Measurements from ENCODE around the gene SREK1. TPM values are rescaled to one million over a fixed set of nuclear protein-coding genes. Genes with fewer than 3 reads are reported as not detected.

The SREK1 gene
- polyA plus RNA-seq, 2 of the 4 experiments (the other 2 are of a cell fraction), result 47.6 to 87.1 TPM

DNA sequence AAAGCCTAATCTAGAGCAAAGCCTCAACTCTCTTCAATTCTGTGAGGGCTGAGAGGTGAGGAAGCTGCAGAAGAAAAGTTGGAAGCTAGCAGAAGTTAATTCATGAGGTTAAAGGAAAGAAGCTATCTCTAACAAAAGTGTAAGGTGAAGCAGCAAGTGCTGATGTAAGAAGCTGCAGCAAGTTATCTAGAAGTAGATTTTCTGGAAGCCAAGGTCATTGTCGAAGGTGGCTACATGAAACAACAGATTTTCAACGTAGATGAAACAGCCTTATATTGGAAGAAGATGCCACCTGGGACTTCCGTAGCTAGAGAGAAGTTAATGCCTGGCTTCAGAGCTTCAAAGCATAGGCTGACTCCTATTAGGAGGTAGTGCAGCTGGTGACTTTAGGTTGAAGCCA is 42.0 kb downstream of the SREK1 start (continued):
- TF ChIP-seq, protein P1, sequence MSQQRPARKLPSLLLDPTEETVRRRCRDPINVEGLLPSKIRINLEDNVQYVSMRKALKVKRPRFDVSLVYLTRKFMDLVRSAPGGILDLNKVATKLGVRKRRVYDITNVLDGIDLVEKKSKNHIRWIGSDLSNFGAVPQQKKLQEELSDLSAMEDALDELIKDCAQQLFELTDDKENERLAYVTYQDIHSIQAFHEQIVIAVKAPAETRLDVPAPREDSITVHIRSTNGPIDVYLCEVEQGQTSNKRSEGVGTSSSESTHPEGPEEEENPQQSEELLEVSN (IDR thresholded peaks at IDR 0.05; ENCODE audit: borderline replicate concordance, low read depth), result no peak
- TF ChIP-seq ZFP36 (IDR thresholded peaks at IDR 0.05; ENCODE audit: borderline replicate concordance, partially characterized antibody), result no peak
- TF ChIP-seq, protein P2, sequence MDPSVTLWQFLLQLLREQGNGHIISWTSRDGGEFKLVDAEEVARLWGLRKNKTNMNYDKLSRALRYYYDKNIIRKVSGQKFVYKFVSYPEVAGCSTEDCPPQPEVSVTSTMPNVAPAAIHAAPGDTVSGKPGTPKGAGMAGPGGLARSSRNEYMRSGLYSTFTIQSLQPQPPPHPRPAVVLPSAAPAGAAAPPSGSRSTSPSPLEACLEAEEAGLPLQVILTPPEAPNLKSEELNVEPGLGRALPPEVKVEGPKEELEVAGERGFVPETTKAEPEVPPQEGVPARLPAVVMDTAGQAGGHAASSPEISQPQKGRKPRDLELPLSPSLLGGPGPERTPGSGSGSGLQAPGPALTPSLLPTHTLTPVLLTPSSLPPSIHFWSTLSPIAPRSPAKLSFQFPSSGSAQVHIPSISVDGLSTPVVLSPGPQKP (IDR thresholded peaks at IDR 0.05; ENCODE audit: low read depth, low read length), result no peak
- TF ChIP-seq JUNB (IDR thresholded peaks at IDR 0.05), result no peak

DNA sequence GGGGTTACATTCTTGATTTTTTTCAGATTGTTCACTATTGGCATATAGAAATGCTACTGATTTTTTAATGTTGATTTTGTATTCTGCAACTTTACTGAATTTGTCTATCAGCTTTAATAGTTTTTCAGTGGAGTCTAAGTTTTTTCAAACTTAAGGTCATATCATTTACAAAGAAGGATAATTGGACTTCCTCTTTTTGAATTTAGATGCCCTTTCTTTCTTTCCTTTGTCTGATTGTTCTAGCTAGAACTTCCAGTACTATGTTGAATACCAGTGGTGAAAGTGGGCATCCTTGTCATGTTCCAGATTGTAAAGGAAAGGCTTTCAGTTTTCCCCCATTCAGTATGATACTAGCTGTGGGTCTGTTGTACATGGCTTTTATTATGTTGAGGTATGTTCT is 49.3 kb downstream of the SREK1 start:
- Histone ChIP-seq H3K4me3 (no peak overlapping the region), H3K27ac (no peak overlapping the region), H3K4me1 (0 out of 3 replicates have a peak, but pooled peaks cover 4% of the 10 kb centered on the region), H3K9me3 (no peaks in the 10 kb centered on the region), H3K4me2 (no peak overlapping the region)
- FAIRE-seq, result no peak
- ATAC-seq, result no peak
- CTCF ChIA-PET, result interaction anchor here (1.2 kb wide), 1 partner anchor 9 kb away, joined by 3 read pairs; no protein-coding TSS in a partner anchor
- TF ChIP-seq, protein P3, sequence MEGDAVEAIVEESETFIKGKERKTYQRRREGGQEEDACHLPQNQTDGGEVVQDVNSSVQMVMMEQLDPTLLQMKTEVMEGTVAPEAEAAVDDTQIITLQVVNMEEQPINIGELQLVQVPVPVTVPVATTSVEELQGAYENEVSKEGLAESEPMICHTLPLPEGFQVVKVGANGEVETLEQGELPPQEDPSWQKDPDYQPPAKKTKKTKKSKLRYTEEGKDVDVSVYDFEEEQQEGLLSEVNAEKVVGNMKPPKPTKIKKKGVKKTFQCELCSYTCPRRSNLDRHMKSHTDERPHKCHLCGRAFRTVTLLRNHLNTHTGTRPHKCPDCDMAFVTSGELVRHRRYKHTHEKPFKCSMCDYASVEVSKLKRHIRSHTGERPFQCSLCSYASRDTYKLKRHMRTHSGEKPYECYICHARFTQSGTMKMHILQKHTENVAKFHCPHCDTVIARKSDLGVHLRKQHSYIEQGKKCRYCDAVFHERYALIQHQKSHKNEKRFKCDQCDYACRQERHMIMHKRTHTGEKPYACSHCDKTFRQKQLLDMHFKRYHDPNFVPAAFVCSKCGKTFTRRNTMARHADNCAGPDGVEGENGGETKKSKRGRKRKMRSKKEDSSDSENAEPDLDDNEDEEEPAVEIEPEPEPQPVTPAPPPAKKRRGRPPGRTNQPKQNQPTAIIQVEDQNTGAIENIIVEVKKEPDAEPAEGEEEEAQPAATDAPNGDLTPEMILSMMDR (IDR thresholded peaks at IDR 0.05), result no peak
- no peak for TF ChIP-seq JUNB (IDR thresholded peaks at IDR 0.05)
- TF ChIP-seq, protein P4, sequence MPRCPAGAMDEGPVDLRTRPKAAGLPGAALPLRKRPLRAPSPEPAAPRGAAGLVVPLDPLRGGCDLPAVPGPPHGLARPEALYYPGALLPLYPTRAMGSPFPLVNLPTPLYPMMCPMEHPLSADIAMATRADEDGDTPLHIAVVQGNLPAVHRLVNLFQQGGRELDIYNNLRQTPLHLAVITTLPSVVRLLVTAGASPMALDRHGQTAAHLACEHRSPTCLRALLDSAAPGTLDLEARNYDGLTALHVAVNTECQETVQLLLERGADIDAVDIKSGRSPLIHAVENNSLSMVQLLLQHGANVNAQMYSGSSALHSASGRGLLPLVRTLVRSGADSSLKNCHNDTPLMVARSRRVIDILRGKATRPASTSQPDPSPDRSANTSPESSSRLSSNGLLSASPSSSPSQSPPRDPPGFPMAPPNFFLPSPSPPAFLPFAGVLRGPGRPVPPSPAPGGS (IDR thresholded peaks at IDR 0.05), result no peak
- POLR2A ChIA-PET, result no interaction called here
- no peak for DNase-seq (ENCODE audit: low read depth in 1 of 2, low spot score in 1 of 2)

DNA sequence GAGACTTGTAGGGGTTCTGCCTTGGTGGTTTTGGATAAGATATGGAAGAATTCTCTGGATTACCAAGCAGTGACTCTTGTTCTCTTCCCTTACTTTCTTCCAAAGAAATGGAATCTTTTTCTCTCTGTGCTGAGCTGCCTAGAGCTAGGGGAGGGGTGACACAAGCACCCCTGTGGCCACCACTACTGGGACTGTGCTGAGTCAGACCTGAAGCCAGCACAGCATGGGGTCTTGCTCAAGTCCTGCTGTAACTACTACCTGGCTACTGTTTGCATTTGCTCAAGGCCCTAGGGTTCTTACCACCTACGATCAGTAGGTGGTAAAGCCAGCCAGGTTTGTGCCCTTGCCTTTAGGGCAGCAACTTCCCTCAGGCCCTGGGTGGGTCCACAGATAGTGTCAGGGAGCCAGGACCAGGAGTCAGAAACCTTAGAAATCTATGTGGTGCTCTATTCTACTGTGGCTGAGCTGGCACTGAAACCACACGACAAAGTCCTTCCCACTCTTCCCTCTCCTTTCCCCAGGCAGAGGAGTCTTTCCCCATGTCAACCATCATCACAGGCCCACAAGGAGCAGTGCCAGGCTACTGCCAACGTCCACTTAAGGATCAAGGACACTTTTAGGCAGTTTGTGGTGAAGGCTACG is 53.8 kb downstream of the SREK1 start:
- Histone ChIP-seq H3K4me2 (no peak overlapping the region), H3K4me1 (0 out of 3 replicates have a peak, but pooled peaks cover 4% of the 10 kb centered on the region), H3K27ac (0 out of 6 replicates have a peak overlapping the region, but pooled peaks of 1 of the 2 experiments have one; percentile 7), H3K9me3 (no peaks in the 10 kb centered on the region), H3K4me3 (no peak overlapping the region)
- ChIA-PET CTCF (interaction anchor here (0.9 kb wide), 2 partner anchors 14 to 23 kb away, joined by 3 to 4 read pairs; no protein-coding TSS in a partner anchor), POLR2A (no interaction called here)
- peak in 1 of 2 experiments; percentile 6 for DNase-seq (ENCODE audit: low read depth in 1 of 2, low spot score in 1 of 2)
- 49% methylated on average over 4 of the region's 4 CpGs for WGBS (ENCODE audit: missing lambda C conversion rate)
- FAIRE-seq, result no peak
- ATAC-seq, result peak in 1 of 2 experiments; percentile 56; a peak in 2 of 6 replicates
- TF ChIP-seq RAD21 (conservative IDR thresholded peaks at IDR 0.05 in 1 of 2, IDR thresholded peaks at IDR 0.05 in 1 of 2), result no peak
- TF ChIP-seq FOSB (CRISPR knock-in tag; IDR thresholded peaks at IDR 0.05), result no peak
- TF ChIP-seq JUN (IDR thresholded peaks at IDR 0.05), result no peak
- TF ChIP-seq MAZ (IDR thresholded peaks at IDR 0.05; ENCODE audit: borderline replicate concordance, low read depth, low read length), result no peak
- no peak for TF ChIP-seq FOXS1 (CRISPR knock-in tag; IDR thresholded peaks at IDR 0.05)
- no peak for TF ChIP-seq PHF8 (IDR thresholded peaks at IDR 0.05; ENCODE audit: borderline replicate concordance, low read depth)
- no peak for TF ChIP-seq RARB (CRISPR knock-in tag; IDR thresholded peaks at IDR 0.05)
- TF ChIP-seq, protein P3 (IDR thresholded peaks at IDR 0.05), result no peak
- TF ChIP-seq ZSCAN20 (CRISPR knock-in tag; IDR thresholded peaks at IDR 0.05), result no peak
- TF ChIP-seq HOXB5 (CRISPR knock-in tag; IDR thresholded peaks at IDR 0.05), result no peak
- TF ChIP-seq CHD2 (IDR thresholded peaks at IDR 0.05; ENCODE audit: low read length, partially characterized antibody), result no peak
- no peak for TF ChIP-seq POLR2A (IDR thresholded peaks at IDR 0.05; ENCODE audit: low read length)
- TF ChIP-seq, protein P5, sequence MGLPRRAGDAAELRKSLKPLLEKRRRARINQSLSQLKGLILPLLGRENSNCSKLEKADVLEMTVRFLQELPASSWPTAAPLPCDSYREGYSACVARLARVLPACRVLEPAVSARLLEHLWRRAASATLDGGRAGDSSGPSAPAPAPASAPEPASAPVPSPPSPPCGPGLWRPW (IDR thresholded peaks at IDR 0.05), result no peak
- no peak for TF ChIP-seq TFCP2L1 (CRISPR knock-in tag; IDR thresholded peaks at IDR 0.05)
